Measurements from ENCODE around the gene PI4KA. TPM values are rescaled to one million over a fixed set of nuclear protein-coding genes. Genes with fewer than 3 reads are reported as not detected.
"Not testable (repeated sequence)": the region's sequence is repeated elsewhere in the genome, so short reads cannot be mapped to it uniquely, and the experiment has no call there.

Gene PI4KA
- total RNA-seq, 2 donors from 2014 or later, result 46.7 to 55.1 TPM

GRCh38 chr22:20829491-20830134 is 29.0 kb downstream of the PI4KA start:
- peaks cover 33% of the 10 kb centered on the region for H3K36me3 ChIP-seq
- no peak for DNase-seq (ENCODE audit: low spot score)

GRCh38 chr22:20826373-20827152 is 32.0 kb downstream of the PI4KA start:
- H3K36me3 ChIP-seq, result peaks cover 29% of the 10 kb centered on the region
- H3K27ac ChIP-seq; DNase-seq (ENCODE audit: low spot score); H3K9me3 ChIP-seq; H3K4me3 ChIP-seq; H3K4me1 ChIP-seq; H3K27me3 ChIP-seq: not testable (repeated sequence)

More at GRCh38 chr22:20829491-20830134, 29.0 kb downstream of the PI4KA start:
- H3K9me3 ChIP-seq, result no peaks in the 10 kb centered on the region
- no peaks in the 10 kb centered on the region for H3K27me3 ChIP-seq
- no peak overlapping the region for H3K27ac ChIP-seq
- TF ChIP-seq CTCF (IDR thresholded peaks at IDR 0.05), result no peak
- no peak overlapping the region for H3K4me3 ChIP-seq
- H3K4me1 ChIP-seq, result no peaks in the 10 kb centered on the region

GRCh38 chr22:20825624-20826023 is 33.0 kb downstream of the PI4KA start:
- no peaks in the 10 kb centered on the region for H3K27me3 ChIP-seq
- no peaks in the 10 kb centered on the region for H3K9me3 ChIP-seq
- no peaks in the 10 kb centered on the region for H3K4me1 ChIP-seq
- H3K4me3 ChIP-seq, result no peak overlapping the region
- no peak overlapping the region for H3K27ac ChIP-seq
- peaks cover 22% of the 10 kb centered on the region for H3K36me3 ChIP-seq
- no peak for TF ChIP-seq CTCF (IDR thresholded peaks at IDR 0.05)
- no peak for DNase-seq (ENCODE audit: low spot score)

GRCh38 chr22:20825216-20825615 is 33.4 kb downstream of the PI4KA start:
- DNase-seq (ENCODE audit: low spot score); H3K4me3 ChIP-seq; H3K9me3 ChIP-seq; H3K27me3 ChIP-seq; H3K4me1 ChIP-seq; H3K27ac ChIP-seq: not testable (repeated sequence)
- peaks cover 23% of the 10 kb centered on the region for H3K36me3 ChIP-seq

- Histone ChIP-seq H3K9me3 (no peaks in the 10 kb centered on the region), H3K27ac (no peak overlapping the region), H3K4me3 (no peak overlapping the region), H3K27me3 (no peaks in the 10 kb centered on the region), H3K36me3 (peaks cover 43% of the 10 kb centered on the region), H3K4me1 (no peaks in the 10 kb centered on the region)
- no peak for DNase-seq (ENCODE audit: low spot score)
- TF ChIP-seq CTCF (IDR thresholded peaks at IDR 0.05), result no peak
These were observed 35.3 kb downstream of the PI4KA start for GRCh38 chr22:20823264-20823663.

- TF ChIP-seq CTCF (IDR thresholded peaks at IDR 0.05), result no peak
- Histone ChIP-seq H3K27ac (no peak overlapping the region), H3K27me3 (no peaks in the 10 kb centered on the region), H3K9me3 (no peaks in the 10 kb centered on the region), H3K4me3 (no peak overlapping the region), H3K4me1 (no peaks in the 10 kb centered on the region), H3K36me3 (peaks cover 50% of the 10 kb centered on the region)
- DNase-seq (ENCODE audit: low spot score), result no peak
These were observed 36.4 kb downstream of the PI4KA start for GRCh38 chr22:20822240-20822639.

GRCh38 chr22:20821717-20822239 is 36.8 kb downstream of the PI4KA start:
- not testable (repeated sequence) for H3K27ac ChIP-seq; H3K9me3 ChIP-seq; H3K4me3 ChIP-seq; H3K27me3 ChIP-seq; H3K4me1 ChIP-seq; DNase-seq (ENCODE audit: low spot score)
- H3K36me3 ChIP-seq, result peaks cover 54% of the 10 kb centered on the region
